Measurements from ENCODE around the gene HSD3B7.

The HSD3B7 gene

DNA sequence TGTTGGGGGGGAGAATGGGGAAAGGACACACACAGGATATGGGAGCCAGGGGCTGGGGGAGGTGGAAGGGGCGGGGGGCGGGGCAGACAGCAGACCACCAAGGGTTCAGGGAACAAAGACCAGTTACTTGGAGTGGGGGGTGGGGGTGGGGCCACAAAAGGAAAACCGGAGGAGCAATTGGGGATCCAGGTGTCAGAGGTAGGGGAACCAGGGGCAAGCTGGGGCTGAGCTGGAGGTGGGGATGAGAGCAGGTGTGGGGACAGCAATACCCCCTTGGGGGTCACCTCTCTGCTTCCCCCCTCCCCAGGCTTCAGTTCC, 37.5 kb upstream of the HSD3B7 start:
- Histone ChIP-seq H3K27me3 (ENCODE audit: insufficient read depth, low read length, poor library complexity) (no peaks in the 10 kb centered on the region), H3K9ac (ENCODE audit: low read depth, low read length) (no peak overlapping the region), H3K36me3 (ENCODE audit: insufficient read depth, low read length) (peaks cover 48% of the 10 kb centered on the region), H2AFZ (ENCODE audit: low read depth, low read length) (no peak overlapping the region), H3K4me1 (ENCODE audit: insufficient read depth, low read length) (peaks cover 18% of the 10 kb centered on the region), H3K9me3 (ENCODE audit: insufficient read depth, low read length, severe bottlenecking) (no peaks in the 10 kb centered on the region), H4K20me1 (ENCODE audit: insufficient read depth, low read length) (no peaks in the 10 kb centered on the region), H3K4me3 (ENCODE audit: low read depth in 1 of 2, low read length in 2 of 2) (no peak overlapping the region), H3K27ac (ENCODE audit: low read length) (no peak overlapping the region), H3K79me2 (ENCODE audit: insufficient read depth, low read length) (no peaks in the 10 kb centered on the region), H3K4me2 (ENCODE audit: insufficient read depth, low read length) (no peak overlapping the region)
- no peak for DNase-seq
- no peak for TF ChIP-seq EZH2 (IDR thresholded peaks at IDR 0.05; ENCODE audit: borderline replicate concordance, low read depth, low read length, severe bottlenecking)
- TF ChIP-seq, protein P1, sequence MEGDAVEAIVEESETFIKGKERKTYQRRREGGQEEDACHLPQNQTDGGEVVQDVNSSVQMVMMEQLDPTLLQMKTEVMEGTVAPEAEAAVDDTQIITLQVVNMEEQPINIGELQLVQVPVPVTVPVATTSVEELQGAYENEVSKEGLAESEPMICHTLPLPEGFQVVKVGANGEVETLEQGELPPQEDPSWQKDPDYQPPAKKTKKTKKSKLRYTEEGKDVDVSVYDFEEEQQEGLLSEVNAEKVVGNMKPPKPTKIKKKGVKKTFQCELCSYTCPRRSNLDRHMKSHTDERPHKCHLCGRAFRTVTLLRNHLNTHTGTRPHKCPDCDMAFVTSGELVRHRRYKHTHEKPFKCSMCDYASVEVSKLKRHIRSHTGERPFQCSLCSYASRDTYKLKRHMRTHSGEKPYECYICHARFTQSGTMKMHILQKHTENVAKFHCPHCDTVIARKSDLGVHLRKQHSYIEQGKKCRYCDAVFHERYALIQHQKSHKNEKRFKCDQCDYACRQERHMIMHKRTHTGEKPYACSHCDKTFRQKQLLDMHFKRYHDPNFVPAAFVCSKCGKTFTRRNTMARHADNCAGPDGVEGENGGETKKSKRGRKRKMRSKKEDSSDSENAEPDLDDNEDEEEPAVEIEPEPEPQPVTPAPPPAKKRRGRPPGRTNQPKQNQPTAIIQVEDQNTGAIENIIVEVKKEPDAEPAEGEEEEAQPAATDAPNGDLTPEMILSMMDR (IDR thresholded peaks at IDR 0.05; ENCODE audit: borderline replicate concordance, extremely low read depth, low read length, poor library complexity, severe bottlenecking), result no peak
- ATAC-seq (ENCODE audit: insufficient read depth, low read depth), result no peak

DNA sequence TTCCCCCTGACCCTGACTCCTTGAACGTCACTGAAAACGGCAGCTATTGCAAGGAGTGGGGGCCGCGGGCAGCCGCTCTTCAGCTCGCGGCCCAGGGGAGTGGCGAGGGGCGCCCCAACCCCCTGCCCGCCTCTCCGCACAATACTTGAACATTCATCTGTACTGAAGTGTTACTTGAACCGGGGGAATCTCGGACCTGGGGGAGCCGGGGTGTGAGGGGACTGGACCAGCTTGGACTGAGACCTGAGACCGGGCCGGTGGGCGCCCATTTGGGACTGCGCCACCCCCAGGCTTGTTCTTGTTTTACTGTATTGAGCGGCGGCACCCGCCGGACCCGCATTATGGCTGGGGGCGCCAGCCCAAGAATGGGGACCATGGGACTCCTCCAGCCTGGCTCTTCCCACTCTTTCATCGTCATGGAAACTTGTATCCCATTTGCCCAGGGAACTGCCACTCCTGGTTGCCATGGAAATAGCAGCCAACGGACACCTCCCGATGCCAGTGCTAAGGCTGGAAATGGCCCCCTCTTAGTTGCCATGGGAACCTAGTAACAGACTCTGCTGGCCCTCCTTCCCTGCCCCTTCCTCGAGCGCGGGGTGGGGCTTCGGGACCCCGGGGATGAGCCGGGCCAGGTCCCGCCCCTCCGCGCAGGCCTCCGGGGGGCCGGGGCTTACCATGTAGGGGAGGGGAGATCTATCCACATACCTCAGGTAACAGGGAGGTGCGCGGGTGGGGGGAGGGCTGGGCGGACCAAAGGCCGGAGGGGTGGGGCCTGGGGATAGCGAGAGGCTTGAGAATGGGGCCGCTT, 36.9 kb upstream of the HSD3B7 start:
- H4K20me1 ChIP-seq (ENCODE audit: insufficient read depth, low read length), result no peaks in the 10 kb centered on the region
- no peak for ATAC-seq (ENCODE audit: insufficient read depth, low read depth)
- no peak overlapping the region for H3K4me3 ChIP-seq (ENCODE audit: low read depth in 1 of 2, low read length in 2 of 2)
- H3K4me2 ChIP-seq (ENCODE audit: insufficient read depth, low read length), result no peak overlapping the region
- H3K27ac ChIP-seq (ENCODE audit: low read length), result no peak overlapping the region
- no peak overlapping the region for H2AFZ ChIP-seq (ENCODE audit: low read depth, low read length)
- peaks cover 42% of the 10 kb centered on the region for H3K36me3 ChIP-seq (ENCODE audit: insufficient read depth, low read length)
- no peak overlapping the region for H3K9ac ChIP-seq (ENCODE audit: low read depth, low read length)
- peaks cover 18% of the 10 kb centered on the region for H3K4me1 ChIP-seq (ENCODE audit: insufficient read depth, low read length)
- H3K27me3 ChIP-seq (ENCODE audit: insufficient read depth, low read length, poor library complexity), result no peaks in the 10 kb centered on the region
- DNase-seq, result no peak
- TF ChIP-seq, protein P1 (IDR thresholded peaks at IDR 0.05; ENCODE audit: borderline replicate concordance, extremely low read depth, low read length, poor library complexity, severe bottlenecking), result no peak
- no peak for TF ChIP-seq EZH2 (IDR thresholded peaks at IDR 0.05; ENCODE audit: borderline replicate concordance, low read depth, low read length, severe bottlenecking)
- H3K79me2 ChIP-seq (ENCODE audit: insufficient read depth, low read length), result no peaks in the 10 kb centered on the region
- H3K9me3 ChIP-seq (ENCODE audit: insufficient read depth, low read length, severe bottlenecking), result no peaks in the 10 kb centered on the region

DNA sequence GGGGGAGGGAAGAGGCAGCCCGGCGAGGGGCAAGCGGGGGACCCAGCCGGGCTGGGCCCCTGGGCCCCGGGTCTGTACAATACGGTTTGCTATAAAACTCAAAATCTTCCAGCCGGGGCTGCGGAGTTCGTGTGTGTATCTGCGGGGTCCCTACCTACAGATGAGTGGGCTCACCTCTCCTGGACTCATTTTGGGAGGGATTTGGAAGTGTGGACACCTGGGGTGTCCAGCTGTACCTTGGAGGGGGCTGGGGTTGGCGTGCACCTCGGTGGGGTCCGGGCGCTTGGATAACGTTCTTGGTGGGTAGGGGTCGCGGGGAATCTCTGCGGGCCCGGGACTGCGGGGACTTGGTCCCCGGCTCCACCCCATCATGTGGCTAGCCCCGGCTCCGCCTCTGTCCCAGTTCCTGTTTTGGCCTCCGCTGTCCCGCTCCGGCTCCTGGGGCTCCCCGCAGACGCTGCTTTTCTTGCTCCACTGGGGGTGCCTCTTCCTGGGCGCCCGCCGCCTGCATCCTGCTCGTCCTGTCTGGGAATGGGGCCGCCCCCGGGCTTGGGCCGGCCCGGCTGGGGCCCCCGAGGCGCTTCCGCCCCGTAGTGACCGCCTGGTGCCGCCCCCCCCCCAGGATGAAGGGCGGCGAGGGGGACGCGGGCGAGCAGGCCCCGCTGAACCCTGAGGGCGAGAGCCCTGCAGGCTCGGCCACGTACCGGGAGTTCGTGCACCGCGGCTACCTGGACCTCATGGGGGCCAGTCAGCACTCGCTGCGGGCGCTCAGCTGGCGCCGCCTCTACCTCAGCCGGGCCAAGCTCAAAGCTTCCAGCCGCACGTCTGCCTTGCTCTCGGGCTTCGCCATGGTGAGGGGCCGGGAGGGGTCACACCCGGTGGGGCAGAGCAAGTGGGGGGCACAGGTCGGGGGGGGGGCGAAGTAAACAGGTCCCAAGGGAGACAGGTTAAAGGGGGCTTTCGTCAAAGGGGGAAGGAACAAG, 36.0 kb upstream of the HSD3B7 start, which contains the start of gene ORAI3:
Gene ORAI3 (plus strand): TSS at position 402 of the 983 bp plus-strand sequence. CDS start 222 bp downstream, at position 624.
- Histone ChIP-seq H4K20me1 (ENCODE audit: insufficient read depth, low read length) (no peaks in the 10 kb centered on the region), H3K27ac (ENCODE audit: low read length) (peak within 1 kb of the TSS; percentile 70), H3K27me3 (ENCODE audit: insufficient read depth, low read length, poor library complexity) (no peaks in the 10 kb centered on the region), H3K9ac (ENCODE audit: low read depth, low read length) (no peak within 1 kb of the TSS), H2AFZ (ENCODE audit: low read depth, low read length) (no peak within 1 kb of the TSS), H3K4me3 (ENCODE audit: low read depth in 1 of 2, low read length in 2 of 2) (no peak within 1 kb of the TSS), H3K36me3 (ENCODE audit: insufficient read depth, low read length) (peaks cover 36% of the 10 kb centered on the region), H3K9me3 (ENCODE audit: insufficient read depth, low read length, severe bottlenecking) (no peaks in the 10 kb centered on the region), H3K4me1 (ENCODE audit: insufficient read depth, low read length) (peaks cover 18% of the 10 kb centered on the region), H3K79me2 (ENCODE audit: insufficient read depth, low read length) (no peaks in the 10 kb centered on the region), H3K4me2 (ENCODE audit: insufficient read depth, low read length) (no peak within 1 kb of the TSS)
- DNase-seq (no peak), ATAC-seq (ENCODE audit: insufficient read depth, low read depth) (no peak)
- no peak for TF ChIP-seq EZH2 (IDR thresholded peaks at IDR 0.05; ENCODE audit: borderline replicate concordance, low read depth, low read length, severe bottlenecking)
